DOHH2 (cell line): ENCODE measurements around the gene DAD1.
"Not testable (repeated sequence)": the region's sequence is repeated elsewhere in the genome, so short reads cannot be mapped to it uniquely, and the experiment has no call there.

Experiments used
- H3F3A ChIP-seq: fragments of 200-600 bp; sonication (generic), shearing (Covaris generic); 2 replicates; pipeline ENCODE4 v1.6.0; 2016; ENCODE audit warnings: antibody characterized with exemption, mild to moderate bottlenecking; ENCODE audit not compliant: control insufficient read depth, insufficient read depth
- H3K27ac ChIP-seq: fragments of 200-600 bp; sonication (generic); 2 replicates; pipeline ENCODE4 v1.5.1; 2014; ENCODE audit warnings: low read depth, mild to moderate bottlenecking, low read length, moderate library complexity
- H3K27me3 ChIP-seq: fragments of 200-600 bp; sonication (generic); 2 replicates; pipeline ENCODE4 v1.6.1; 2014; ENCODE audit warnings: mild to moderate bottlenecking, low read length, mixed read lengths; ENCODE audit not compliant: control insufficient read depth
- H3K36me3 ChIP-seq: fragments of 200-600 bp; sonication (generic); 2 replicates; pipeline ENCODE4 v1.6.1; 2014; ENCODE audit warnings: mild to moderate bottlenecking, low read length, moderate library complexity, mixed read lengths; ENCODE audit not compliant: control insufficient read depth
- H3K4me1 ChIP-seq: fragments of 200-600 bp; sonication (generic); 2 replicates; pipeline ENCODE4 v1.6.1; 2014; ENCODE audit warnings: mild to moderate bottlenecking, low read length, mixed read lengths; ENCODE audit not compliant: control insufficient read depth
- H3K4me2 ChIP-seq: fragments of 200-600 bp; sonication (generic); 2 replicates; pipeline ENCODE4 v1.6.0; 2014; ENCODE audit warnings: mild to moderate bottlenecking, low read length, moderate library complexity
- H3K4me3 ChIP-seq: fragments of 200-600 bp; sonication (generic); 2 replicates; pipeline ENCODE4 v1.5.1; 2014; ENCODE audit warnings: mild to moderate bottlenecking, low read length, mixed read lengths
- H3K79me2 ChIP-seq: fragments of 200-600 bp; sonication (generic); 2 replicates; pipeline ENCODE4 v1.6.1; 2014; ENCODE audit warnings: mild to moderate bottlenecking, low read length, mixed read lengths; ENCODE audit not compliant: control insufficient read depth
- H3K9me2 ChIP-seq: fragments of 200-600 bp; sonication (generic); replicated peaks from 2 replicates; pipeline ENCODE4 v1.6.1; 2014; ENCODE audit warnings: mild to moderate bottlenecking, low read length, mixed read lengths; ENCODE audit not compliant: control insufficient read depth
- H3K9me3 ChIP-seq: fragments of 200-600 bp; sonication (generic); 2 replicates; pipeline ENCODE4 v1.6.1; 2014; ENCODE audit warnings: antibody characterized with exemption, low read length, mixed read lengths; ENCODE audit not compliant: control insufficient read depth, insufficient read depth
- H4K20me1 ChIP-seq: fragments of 200-600 bp; sonication (generic); 2 replicates; pipeline ENCODE4 v1.6.0; 2014; ENCODE audit warnings: low read depth, mild to moderate bottlenecking, antibody characterized with exemption, low read length, moderate library complexity; ENCODE audit not compliant: control insufficient read depth, insufficient read depth
- CTCF ChIP-seq: fragments of 200-600 bp; sonication (generic); IDR thresholded peaks from one replicate; pipeline ENCODE4 v1.5.1; 2014; ENCODE audit warnings: antibody characterized with exemption, mild to moderate bottlenecking, low read depth, low read length; ENCODE audit not compliant: poor library complexity, severe bottlenecking
- EZH2phosphoT487 ChIP-seq: fragments of 200-600 bp; sonication (generic); IDR thresholded peaks from 2 replicates; pipeline ENCODE4 v1.6.1; 2017; ENCODE audit warnings: borderline replicate concordance, mild to moderate bottlenecking, antibody characterized with exemption, low read length, moderate library complexity, mixed read lengths

Gene DAD1

GRCh38 chr14:22626590-22626989 is 37.6 kb upstream of the DAD1 start:
- H3K27ac ChIP-seq: no peak overlapping the region

GRCh38 chr14:22623047-22623446 is 34.0 kb upstream of the DAD1 start:
- Histone ChIP-seq H4K20me1 (no peaks in the 10 kb centered on the region), H3F3A (no peaks in the 10 kb centered on the region), H3K4me2 (no peak overlapping the region), H3K9me3 (no peaks in the 10 kb centered on the region), H3K4me3 (no peak overlapping the region), H3K27me3 (0 out of 2 replicates have a peak, but pooled peaks cover 2% of the 10 kb centered on the region), H3K27ac (no peak overlapping the region), H3K4me1 (no peaks in the 10 kb centered on the region), H3K9me2 (no peaks in the 10 kb centered on the region), H3K36me3 (no peaks in the 10 kb centered on the region), H3K79me2 (no peaks in the 10 kb centered on the region)
- no peak for TF ChIP-seq CTCF
- TF ChIP-seq EZH2phosphoT487: no peak

More at GRCh38 chr14:22626590-22626989, 37.6 kb upstream of the DAD1 start:
- Histone ChIP-seq H3K36me3 (no peaks in the 10 kb centered on the region), H3K79me2 (no peaks in the 10 kb centered on the region), H3K4me1 (no peaks in the 10 kb centered on the region), H3K4me3 (no peak overlapping the region), H3K9me2 (no peaks in the 10 kb centered on the region), H4K20me1 (no peaks in the 10 kb centered on the region), H3K27me3 (peaks cover 11% of the 10 kb centered on the region), H3K4me2 (no peak overlapping the region), H3K9me3 (no peaks in the 10 kb centered on the region; the same call in 1 of the 2 replicates), H3F3A (no peaks in the 10 kb centered on the region)
- TF ChIP-seq CTCF (no peak), EZH2phosphoT487 (no peak)

- H3K4me1 ChIP-seq: no peaks in the 10 kb centered on the region
- no peaks in the 10 kb centered on the region for H3F3A ChIP-seq
- no peak overlapping the region for H3K4me3 ChIP-seq
- H3K27ac ChIP-seq: no peak overlapping the region
- no peaks in the 10 kb centered on the region for H3K36me3 ChIP-seq
- H3K9me3 ChIP-seq: no peaks in the 10 kb centered on the region
- H3K9me2 ChIP-seq: no peaks in the 10 kb centered on the region
- TF ChIP-seq EZH2phosphoT487 (no peak), CTCF (no peak)
- H3K27me3 ChIP-seq: no peaks in the 10 kb centered on the region
- H4K20me1 ChIP-seq: no peaks in the 10 kb centered on the region
- H3K79me2 ChIP-seq: no peaks in the 10 kb centered on the region
- no peak overlapping the region for H3K4me2 ChIP-seq
Measured at GRCh38 chr14:22622255-22622654, 33.2 kb upstream of the DAD1 start.

- H3K27me3 ChIP-seq, H4K20me1 ChIP-seq, H3F3A ChIP-seq, H3K79me2 ChIP-seq, H3K4me3 ChIP-seq, H3K9me3 ChIP-seq, H3K9me2 ChIP-seq, H3K27ac ChIP-seq, H3K4me2 ChIP-seq, H3K4me1 ChIP-seq, H3K36me3 ChIP-seq: not testable (repeated sequence)
Measured at GRCh38 chr14:22615765-22616164, 26.7 kb upstream of the DAD1 start.
